ENCODE results near the gene EPS8L2. TPM values are rescaled to one million over a fixed set of nuclear protein-coding genes. Genes with fewer than 3 reads are reported as not detected.
A peak's percentile ranks its signal among the peaks of the same experiment; 100 is the strongest.

The EPS8L2 gene
- total RNA-seq, 4 donors from 2014 or later: 163 to 367 (median 238) TPM

DNA sequence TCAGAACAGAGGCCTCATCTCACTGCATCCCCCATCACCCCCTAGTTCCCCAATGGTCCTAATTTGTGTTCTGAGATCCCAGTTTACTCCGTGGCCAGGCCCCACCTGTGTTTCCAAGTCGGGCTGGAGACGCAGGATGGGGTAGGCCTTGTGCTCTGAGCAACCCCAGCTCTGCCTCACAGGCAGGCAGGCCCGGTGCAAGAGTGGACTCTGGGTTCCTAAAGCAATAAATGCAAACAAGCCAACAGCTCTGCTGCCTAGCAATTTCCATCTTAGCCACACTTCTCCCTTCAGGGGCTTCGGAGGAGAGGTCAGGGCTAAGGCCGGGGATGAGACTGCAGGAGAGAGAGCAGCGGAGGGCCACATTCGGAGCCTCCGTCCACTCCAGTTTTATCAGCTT lies 2.5 kb upstream of the EPS8L2 start:
- intact Hi-C loops (cut with DNase I): no loop called here
- peak overlapping the region; percentile 75 to 98 (median 94) for H3K27ac ChIP-seq
- H3K27me3 ChIP-seq: peaks cover 0 to 23% (median 0%) of the 10 kb centered on the region in 4 donors
- H3K9me3 ChIP-seq: no peaks in the 10 kb centered on the region
- no peak overlapping the region for H3K4me3 ChIP-seq
- H3K4me1 ChIP-seq: peaks cover 50 to 91% (median 56%) of the 10 kb centered on the region in 3 donors
- 90 to 94% methylated on average over 5 to 6 of the region's 9 CpGs for WGBS, 2 donors
- TF ChIP-seq POLR2A (IDR thresholded peaks at IDR 0.05): no peak
- TF ChIP-seq, protein P1, sequence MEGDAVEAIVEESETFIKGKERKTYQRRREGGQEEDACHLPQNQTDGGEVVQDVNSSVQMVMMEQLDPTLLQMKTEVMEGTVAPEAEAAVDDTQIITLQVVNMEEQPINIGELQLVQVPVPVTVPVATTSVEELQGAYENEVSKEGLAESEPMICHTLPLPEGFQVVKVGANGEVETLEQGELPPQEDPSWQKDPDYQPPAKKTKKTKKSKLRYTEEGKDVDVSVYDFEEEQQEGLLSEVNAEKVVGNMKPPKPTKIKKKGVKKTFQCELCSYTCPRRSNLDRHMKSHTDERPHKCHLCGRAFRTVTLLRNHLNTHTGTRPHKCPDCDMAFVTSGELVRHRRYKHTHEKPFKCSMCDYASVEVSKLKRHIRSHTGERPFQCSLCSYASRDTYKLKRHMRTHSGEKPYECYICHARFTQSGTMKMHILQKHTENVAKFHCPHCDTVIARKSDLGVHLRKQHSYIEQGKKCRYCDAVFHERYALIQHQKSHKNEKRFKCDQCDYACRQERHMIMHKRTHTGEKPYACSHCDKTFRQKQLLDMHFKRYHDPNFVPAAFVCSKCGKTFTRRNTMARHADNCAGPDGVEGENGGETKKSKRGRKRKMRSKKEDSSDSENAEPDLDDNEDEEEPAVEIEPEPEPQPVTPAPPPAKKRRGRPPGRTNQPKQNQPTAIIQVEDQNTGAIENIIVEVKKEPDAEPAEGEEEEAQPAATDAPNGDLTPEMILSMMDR (IDR thresholded peaks at IDR 0.05): no peak
- H3K36me3 ChIP-seq: peaks cover 0 to 53% (median 0%) of the 10 kb centered on the region in 3 donors
- no peak for DNase-seq

DNA sequence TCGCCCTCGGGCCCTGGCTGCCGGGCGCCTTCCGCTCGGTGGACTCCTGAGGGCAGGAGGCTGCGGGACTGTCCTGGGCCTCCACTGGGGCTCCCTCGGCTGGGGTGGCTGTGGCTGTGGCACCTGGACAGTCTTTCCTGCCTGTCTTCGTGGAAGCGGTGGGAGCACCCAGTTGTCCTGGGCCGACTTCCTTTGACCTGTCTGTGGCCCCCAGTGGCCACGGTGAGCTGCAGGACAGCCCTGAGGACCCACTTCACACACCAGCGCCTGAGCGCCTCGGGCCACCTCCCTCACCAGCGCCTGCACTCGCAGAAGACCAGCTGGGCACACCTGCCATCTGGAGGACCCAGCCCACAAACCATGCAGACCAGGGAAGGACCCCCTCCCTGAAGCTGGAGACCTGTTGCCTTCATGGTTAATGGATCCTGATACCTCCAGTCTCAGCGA lies 1.8 kb upstream of the EPS8L2 start:
- peaks cover 0 to 24% (median 0%) of the 10 kb centered on the region in 4 donors for H3K27me3 ChIP-seq
- no peak for DNase-seq

DNA sequence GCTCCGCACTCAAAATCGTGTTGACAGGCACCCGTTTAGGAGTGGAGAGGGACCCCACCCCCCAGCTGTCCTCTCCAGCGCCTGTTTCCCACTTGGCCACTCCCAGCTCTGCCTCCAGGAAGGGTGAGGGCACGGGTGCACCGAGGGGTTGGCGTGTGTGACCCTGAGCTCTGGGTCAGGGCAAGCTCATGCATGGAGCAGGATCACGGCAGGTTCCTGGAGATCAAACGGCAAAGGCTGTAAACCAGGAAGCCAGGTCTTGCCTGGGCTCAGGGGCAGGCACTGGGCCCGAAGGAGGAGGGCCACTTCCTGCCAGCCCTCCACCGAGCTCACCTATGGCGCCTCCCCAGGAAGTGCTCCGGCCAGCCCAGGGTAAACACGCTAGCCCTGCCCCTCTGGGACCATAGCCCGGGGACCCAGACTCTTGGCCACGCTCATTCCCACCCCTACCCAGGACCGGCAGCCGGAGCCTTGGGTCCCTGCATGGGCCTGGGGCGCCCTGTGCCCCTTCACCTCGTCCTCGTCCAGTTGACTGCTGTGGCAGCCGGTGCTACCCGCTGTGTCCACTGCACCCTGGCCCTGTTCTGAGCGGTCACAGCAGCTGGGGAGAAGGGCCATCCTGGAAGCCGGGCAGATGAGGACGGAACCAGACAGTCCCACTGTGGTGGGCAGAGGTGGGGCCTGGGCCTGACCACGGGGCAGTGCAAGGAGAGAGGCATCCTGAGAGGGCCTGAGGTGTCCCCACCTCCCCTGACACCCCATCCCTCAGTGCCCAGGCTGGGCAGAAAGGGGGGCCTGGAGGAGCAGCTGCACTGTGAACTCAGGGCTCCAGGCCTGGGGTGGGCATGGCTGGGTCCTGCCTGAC lies 1.0 kb upstream of the EPS8L2 start:
- WGBS, 2 donors: 21 to 56% methylated on average over 4 to 16 of the region's 27 CpGs
- intact Hi-C loops (cut with DNase I): no loop called here
- TF ChIP-seq, protein P1 (IDR thresholded peaks at IDR 0.05): no peak
- peak in 2 of 4 donors; percentile 14 to 18 for TF ChIP-seq POLR2A (IDR thresholded peaks at IDR 0.05)
- DNase-seq: no peak
- Histone ChIP-seq H3K4me3 (peak overlapping the region; percentile 63 to 87 (median 76)), H3K27ac (peak overlapping the region; percentile 91 to 98 (median 94)), H3K9me3 (no peaks in the 10 kb centered on the region), H3K36me3 (peaks cover 0 to 50% (median 5%) of the 10 kb centered on the region in 3 donors), H3K27me3 (peaks cover 0 to 32% (median 0%) of the 10 kb centered on the region in 4 donors), H3K4me1 (peaks cover 49 to 91% (median 53%) of the 10 kb centered on the region in 3 donors)

More for the DNA sequence above, 1.8 kb upstream of the EPS8L2 start:
- H3K4me3 ChIP-seq: peak overlapping the region in 2 of 4 donors; percentile 80 to 87
- WGBS, 2 donors: 60 to 80% methylated on average over 1 to 7 of the region's 18 CpGs
- no peaks in the 10 kb centered on the region for H3K9me3 ChIP-seq
- intact Hi-C loops (cut with DNase I): no loop called here
- peak overlapping the region; percentile 91 to 98 (median 94) for H3K27ac ChIP-seq
- TF ChIP-seq, protein P1 (IDR thresholded peaks at IDR 0.05): no peak
- peaks cover 0 to 50% (median 0%) of the 10 kb centered on the region in 3 donors for H3K36me3 ChIP-seq
- H3K4me1 ChIP-seq: peaks cover 47 to 91% (median 49%) of the 10 kb centered on the region in 3 donors

DNA sequence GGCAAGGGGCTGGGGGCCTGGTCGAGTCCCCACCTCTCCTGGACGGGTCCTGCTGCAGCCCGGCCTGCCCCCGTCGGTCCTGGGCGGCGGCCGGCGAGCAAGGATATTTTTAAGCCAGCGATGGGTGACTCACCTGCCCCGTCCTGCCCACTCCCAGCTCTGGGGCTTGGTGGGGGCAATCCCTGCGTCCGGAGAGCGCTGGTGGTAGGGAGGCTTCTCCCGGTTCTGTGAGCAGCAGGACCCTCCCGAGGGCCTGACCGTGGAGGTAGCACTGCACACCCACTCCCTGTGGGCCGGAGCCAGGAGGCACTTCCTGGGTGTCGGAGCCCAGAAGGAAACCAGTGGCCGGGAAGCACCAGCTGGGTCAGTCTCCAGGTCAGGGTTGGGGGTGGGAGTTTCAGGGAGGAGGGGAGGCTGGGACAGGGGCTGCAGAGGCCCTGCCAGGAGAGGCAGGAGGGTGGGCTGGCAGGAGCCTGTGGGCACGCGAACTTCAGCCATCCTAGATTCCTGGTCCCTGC lies 467 bp downstream of the EPS8L2 start:
- DNase-seq: no peak
- 3% methylated on average over 7 of the region's 22 CpGs; no CpG with 5 or more reads in 1 of the 2 donors for WGBS, 2 donors

More for the DNA sequence above, 467 bp downstream of the EPS8L2 start:
- H3K27ac ChIP-seq: peak overlapping the region; percentile 91 to 98 (median 94)
- H3K36me3 ChIP-seq: peaks cover 0 to 52% (median 8%) of the 10 kb centered on the region in 3 donors
- H3K27me3 ChIP-seq: peaks cover 0 to 36% (median 0%) of the 10 kb centered on the region in 4 donors
- H3K4me3 ChIP-seq: peak overlapping the region; percentile 63 to 87 (median 76)
- no peaks in the 10 kb centered on the region for H3K9me3 ChIP-seq
- TF ChIP-seq POLR2A (IDR thresholded peaks at IDR 0.05): peak in 2 of 4 donors; percentile 6 to 34
- TF ChIP-seq, protein P1 (IDR thresholded peaks at IDR 0.05): no peak
- intact Hi-C loops (cut with DNase I): no loop called here
- H3K4me1 ChIP-seq: peaks cover 49 to 100% (median 61%) of the 10 kb centered on the region in 3 donors

All from esophagus squamous epithelium (tissue), 5 donors.